SK-N-SH treated with all-trans-retinoic acid at 6 μM for 48 hours (cell line): ENCODE data around the gene RAET1G.

Experiments
- CSRNP3 ChIP-seq: fragments of 250-450 bp; sonication (Bioruptor Pico); IDR thresholded peaks from 2 replicates; pipeline ENCODE4 v1.5.1; 2021; ENCODE audit warnings: mild to moderate bottlenecking, moderate library complexity
- PATZ1 ChIP-seq: fragments of 250-450 bp; sonication (Bioruptor Pico); IDR thresholded peaks from 2 replicates; pipeline ENCODE4 v1.8.0; 2020; ENCODE audit warnings: mild to moderate bottlenecking, moderate library complexity, borderline replicate concordance
- TOX ChIP-seq: fragments of 250-450 bp; sonication (Bioruptor Pico); IDR thresholded peaks from 2 replicates; pipeline ENCODE4 v1.8.0; 2021; ENCODE audit warnings: mild to moderate bottlenecking, moderate library complexity, borderline replicate concordance
- ZFP3 ChIP-seq: fragments of 250-450 bp; sonication (Bioruptor Pico); IDR thresholded peaks from 2 replicates; pipeline ENCODE4 v1.5.0; 2020; ENCODE audit warnings: mild to moderate bottlenecking, moderate library complexity

- no peak for TF ChIP-seq PATZ1
- no peak for TF ChIP-seq TOX (CRISPR knock-in tag)
- no peak for TF ChIP-seq CSRNP3 (CRISPR knock-in tag)
- TF ChIP-seq ZFP3 = no peak
Observed at GRCh38 chr6:149899486-149899885, 23.4 kb downstream of the RAET1G start.
